Measurements from ENCODE around the gene NHLRC4.

GRCh38 chr16:590188-590814 is 23.5 kb downstream of the NHLRC4 start:
- no peak for TF ChIP-seq MLX (CRISPR knock-in tag; IDR thresholded peaks at IDR 0.05)
- no peak for TF ChIP-seq CTCF (IDR thresholded peaks at IDR 0.05)
- TF ChIP-seq ETV6 (CRISPR knock-in tag; IDR thresholded peaks at IDR 0.05) = no peak
- no peak for TF ChIP-seq NR2C2 (CRISPR knock-in tag; IDR thresholded peaks at IDR 0.05)
- TF ChIP-seq AFF4 (CRISPR knock-in tag; IDR thresholded peaks at IDR 0.05; ENCODE audit: borderline replicate concordance) = no peak
- no peak for TF ChIP-seq ZBTB21 (CRISPR knock-in tag; IDR thresholded peaks at IDR 0.05; ENCODE audit: borderline replicate concordance)
- no peak for TF ChIP-seq ZBTB43 (CRISPR knock-in tag; IDR thresholded peaks at IDR 0.05)
- no peak for TF ChIP-seq FOXJ3 (CRISPR knock-in tag; IDR thresholded peaks at IDR 0.05; ENCODE audit: borderline replicate concordance)
- TF ChIP-seq CBFB (CRISPR knock-in tag; IDR thresholded peaks at IDR 0.05; ENCODE audit: low read depth) = no peak

Data from WTC11 (cell line).